SKM-1 treated with dmso at 0.1 percent for 144 hours (cell line): Measurements from ENCODE around the gene CHDH.

Source experiments
- DNase-seq: peaks from one replicate; lab custom pipeline; 2025; ENCODE audit not compliant: unreplicated experiment; lab: John Stamatoyannopoulos, UW

Gene CHDH

DNA sequence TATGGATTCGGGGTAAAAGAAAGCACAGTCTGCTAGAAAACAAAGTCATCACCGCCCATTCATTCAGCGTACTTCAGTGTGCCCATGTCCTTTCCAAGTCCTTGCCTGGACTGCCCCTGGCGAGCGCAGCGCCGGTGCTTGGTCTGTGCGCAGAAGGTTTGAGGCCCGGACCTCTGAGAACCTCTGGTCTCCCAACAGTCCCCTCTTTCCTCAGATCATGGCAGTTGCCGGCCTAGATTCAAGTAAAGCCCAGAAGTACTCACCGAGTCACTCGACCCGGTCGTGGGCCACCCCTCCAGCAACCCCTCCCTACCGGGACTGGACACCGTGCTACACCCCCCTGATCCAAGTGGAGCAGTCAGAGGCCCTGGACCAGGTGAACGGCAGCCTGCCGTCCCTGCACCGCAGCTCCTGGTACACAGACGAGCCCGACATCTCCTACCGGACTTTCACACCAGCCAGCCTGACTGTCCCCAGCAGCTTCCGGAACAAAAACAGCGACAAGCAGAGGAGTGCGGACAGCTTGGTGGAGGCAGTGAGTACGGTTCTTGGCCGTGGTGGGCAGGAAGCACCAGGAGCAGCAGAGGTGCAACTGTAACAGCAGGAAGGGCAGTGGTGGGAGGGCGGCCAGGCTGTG, 36.3 kb downstream of the CHDH start:
- no peak for DNase-seq

DNA sequence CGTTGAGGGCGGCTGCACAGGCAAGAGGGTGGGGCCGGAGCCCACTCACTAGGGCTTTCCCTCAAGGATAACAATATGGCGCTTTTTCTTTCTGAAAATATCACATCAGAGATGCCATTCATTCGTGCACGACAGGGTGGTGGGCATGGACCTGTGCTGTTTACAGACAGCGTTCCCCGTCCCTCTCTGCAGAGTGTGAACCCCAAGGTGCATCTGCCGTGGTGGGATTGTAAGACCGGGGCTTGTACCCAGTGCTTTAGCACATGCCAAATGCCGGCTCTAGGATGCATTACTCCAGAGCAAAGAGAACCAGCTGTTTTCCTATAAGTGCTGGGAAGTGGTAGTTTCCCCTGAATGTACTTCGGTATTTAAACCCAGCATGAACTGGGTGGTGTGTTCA, 37.0 kb downstream of the CHDH start:
- DNase-seq, result no peak

DNA sequence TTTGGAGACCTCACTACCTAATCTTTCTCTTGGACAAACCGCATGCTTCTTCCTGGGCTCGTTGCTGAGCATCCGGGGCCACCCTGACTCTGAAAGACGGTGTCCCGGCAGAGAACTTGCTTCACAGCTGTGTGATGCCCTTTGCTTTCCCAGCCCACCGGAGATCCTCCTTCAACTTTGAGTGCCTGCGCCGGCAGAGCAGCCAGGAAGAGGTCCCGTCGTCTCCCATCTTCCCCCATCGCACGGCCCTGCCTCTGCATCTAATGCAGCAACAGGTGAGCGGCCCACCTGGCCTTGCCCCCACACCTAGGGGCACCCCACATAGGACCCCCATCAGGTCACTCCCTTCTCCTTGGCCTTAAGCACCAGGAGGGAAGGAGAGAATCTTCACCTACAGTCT, 37.7 kb downstream of the CHDH start:
- DNase-seq, result no peak

DNA sequence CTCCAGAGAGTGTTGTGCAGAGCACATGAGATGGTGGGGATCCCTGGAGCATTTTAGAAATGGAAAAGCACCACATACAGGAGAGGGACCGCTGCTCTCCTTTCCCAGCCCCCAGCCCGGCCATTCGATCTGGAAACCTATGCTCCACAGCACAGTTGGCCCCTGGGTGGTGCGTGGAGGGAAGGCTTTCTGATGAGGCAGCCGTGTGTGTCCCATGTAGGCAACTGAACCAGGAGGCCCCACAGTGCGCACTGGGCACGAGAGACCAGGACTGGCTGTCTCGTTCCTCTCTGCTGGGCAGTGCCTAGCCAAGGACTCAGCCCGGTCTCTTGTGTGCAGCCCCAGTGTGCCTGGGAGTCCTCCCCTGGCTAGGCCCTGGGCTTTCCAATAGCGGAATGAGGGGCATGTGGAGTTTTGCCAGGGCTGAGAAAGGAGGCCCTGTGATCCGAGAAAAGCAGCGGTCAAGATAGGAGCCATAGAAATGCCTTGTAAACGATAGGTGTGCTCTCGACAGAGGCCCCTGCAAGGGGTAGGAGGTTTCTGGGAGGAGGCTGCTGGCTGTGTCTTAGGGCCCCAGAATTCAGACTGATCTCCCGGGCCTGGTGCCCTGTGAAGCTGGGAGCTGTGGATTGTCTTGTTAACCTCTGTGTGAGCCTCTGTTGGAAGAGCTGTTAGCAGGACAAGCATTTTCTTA, 39.0 kb downstream of the CHDH start:
- DNase-seq, result no peak

DNA sequence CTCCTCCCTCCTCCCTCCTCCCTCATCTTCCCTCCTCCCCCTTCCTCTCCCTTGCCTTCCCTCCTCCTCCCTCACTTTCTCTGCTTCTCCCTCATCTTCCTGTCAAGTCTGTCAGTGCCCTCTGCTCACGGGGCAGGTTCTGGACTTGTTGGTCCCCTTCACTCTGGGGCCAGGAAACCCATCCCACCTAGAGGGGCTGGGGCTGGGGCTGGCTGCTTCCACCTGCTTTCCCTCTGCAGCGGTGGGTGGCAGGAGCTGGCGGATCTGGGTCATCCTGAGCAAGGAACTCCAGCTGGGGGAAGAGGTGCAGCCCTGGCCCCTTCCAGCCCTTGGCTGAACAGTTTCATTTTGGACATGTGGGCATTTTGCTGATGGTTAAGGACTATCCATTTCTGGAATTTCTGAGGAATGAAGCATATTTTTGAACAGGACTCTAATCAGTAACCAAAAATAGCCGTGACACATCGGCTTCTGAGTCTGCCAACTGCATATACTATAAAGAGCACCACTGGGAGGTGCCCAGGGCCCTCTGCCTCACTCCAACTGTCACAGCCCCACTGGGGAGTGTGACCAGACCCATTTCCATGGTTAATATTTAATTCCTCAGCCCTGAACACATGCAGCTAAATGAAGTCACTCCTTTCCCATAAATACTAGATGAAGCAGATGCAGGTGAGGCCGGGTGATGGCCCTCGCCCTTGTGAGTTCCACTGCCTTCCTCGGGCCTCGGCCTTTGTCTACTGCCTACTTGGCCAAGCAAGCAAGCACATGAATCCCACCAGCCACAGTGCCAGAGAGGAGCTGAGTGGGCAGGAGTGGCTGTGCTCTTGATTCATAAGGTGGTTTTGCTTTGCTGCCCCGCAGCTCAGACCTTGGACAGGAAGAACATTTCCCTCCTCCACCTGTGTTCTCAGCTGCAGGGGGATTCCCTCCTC, 39.8 kb downstream of the CHDH start:
- DNase-seq, result no peak

DNA sequence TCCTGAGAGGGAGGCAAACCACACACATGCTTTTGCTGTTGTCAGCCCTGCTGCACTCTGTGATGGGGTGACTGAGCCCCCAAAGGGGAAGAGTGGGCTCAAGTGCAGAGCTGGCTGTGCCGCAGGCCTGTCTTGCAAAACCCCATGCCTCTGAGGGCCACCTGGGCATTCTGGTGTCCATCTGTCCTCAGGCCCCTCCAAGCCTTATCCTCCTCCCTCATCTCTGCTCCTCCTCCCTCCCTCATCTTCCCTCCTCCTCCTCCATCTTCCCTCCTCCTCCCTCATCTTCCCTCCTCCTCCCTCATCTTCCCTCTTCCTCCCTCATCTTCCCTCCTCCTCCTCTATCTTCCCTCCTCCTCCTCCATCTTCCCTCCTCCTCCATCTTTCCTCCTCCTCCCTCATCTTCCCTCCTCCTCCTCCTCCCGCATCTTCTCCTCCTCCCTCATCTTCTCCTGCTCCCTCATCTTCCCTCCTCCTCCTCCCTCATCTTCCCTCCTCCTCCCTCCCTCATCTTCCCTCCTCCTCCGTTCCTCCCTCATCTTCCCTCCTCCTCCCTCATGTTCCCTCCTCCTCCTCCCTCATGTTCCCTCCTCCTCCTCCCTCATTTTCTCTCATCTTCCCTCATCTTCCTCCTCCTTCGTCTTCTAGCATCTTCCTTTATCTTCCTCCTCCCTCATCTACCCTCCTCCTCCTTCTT, 40.6 kb downstream of the CHDH start:
- DNase-seq, result no peak

DNA sequence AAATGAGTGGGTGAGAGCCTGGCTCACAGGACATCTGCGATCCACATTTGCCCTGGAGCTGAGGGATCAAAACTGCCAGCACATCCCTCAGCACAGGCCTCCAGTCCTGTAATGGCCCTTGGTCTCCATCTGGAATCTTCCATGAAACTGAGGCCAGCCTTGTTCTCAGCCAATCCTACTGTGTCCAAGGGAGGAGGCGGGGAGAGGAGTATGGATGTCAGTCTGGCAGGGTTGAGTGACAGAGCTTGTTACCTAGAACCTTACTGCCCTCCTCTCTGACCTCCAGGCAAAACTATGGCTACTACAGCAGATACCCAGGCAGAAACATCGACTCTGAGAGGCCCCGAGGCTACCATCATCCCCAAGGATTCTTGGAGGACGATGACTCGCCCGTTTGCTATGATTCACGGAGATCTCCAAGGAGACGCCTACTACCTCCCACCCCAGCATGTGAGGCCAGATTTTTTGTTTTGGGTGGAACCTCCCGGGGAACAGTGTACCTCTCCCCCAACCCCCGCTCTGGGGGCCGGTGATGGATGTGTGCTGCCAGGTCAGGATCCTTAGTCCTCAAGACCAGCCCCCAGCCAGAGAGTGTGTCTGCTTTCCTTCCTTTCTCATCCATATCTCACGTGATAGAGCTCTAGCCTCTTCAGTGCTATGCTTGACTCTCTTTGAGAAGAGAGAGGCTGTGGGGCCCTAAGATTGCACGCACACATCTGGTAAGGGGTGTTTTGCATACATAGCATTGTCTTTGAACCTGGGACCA, 41.3 kb downstream of the CHDH start:
- DNase-seq, result no peak

DNA sequence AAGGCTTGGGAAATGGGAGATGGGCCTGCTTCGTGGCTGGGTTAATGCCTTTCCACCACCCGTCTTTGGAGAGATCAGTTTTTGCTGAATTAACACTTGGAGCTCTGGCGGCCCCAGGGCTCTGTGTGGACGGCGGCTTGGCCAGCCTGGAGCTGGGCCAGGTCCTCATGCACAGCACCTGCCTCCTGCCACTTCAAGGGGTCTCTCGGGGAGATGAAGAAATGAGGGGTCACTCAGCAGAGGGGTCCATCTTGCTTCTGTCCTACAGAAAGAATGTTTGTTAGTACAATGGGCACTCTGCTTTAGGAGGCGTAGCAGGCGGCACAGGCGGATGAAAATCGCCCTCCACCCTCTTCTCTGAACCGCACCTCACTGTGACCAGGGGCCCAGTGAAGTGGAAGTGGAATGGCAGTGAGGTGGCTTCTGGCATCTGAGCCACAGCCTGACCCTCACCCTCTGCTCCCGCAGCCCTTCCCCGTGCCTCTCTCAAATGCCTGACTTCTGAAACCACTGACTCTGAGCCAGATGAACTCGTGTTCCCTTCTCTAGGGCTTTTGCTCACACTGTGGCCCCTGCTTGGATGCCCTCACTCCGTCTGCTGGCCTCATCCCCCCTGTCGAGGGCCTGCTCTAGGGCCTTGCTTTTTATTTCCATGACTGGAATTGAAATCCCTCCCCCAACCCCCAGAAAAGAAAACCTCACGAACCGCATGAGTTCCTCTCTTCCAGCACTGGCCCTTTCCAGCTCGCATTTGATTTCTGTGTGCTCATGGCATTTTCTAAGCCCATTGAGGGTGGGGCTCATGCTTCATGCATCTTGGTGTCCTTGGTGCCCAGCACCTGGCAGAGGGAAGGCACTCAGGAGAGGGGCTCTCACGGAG, 42.2 kb downstream of the CHDH start:
- DNase-seq, result no peak

DNA sequence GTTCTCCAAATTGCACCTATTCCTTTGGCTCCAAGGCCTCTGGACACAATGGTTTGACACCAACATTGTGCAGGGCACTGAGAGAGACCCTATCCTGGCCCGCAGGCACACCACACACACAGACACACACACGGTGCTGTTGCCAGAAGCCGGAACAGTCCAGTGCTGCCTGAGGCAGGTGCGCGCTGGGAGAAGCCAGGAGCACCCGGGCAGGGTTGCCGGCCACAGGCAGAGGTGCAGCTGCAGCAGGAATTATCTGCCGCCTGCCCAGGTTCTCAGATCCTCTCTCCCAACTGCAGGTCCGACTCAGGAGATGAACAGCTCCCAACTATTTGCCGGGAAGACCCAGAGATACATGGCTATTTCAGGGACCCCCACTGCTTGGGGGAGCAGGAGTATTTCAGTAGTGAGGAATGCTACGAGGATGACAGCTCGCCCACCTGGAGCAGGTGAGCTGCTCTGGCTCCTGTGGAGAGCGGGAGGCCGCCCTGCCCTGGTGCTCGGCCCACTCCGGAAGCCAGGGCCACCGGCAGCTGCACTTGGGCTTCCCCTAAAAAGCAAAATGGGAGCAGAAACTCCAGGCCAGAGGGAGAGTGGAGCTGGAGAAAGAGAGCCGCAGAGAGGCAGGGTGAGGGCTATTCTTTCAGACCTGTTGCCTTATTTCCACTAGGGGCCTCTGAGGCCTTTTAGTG, 42.9 kb downstream of the CHDH start:
- no peak for DNase-seq

DNA sequence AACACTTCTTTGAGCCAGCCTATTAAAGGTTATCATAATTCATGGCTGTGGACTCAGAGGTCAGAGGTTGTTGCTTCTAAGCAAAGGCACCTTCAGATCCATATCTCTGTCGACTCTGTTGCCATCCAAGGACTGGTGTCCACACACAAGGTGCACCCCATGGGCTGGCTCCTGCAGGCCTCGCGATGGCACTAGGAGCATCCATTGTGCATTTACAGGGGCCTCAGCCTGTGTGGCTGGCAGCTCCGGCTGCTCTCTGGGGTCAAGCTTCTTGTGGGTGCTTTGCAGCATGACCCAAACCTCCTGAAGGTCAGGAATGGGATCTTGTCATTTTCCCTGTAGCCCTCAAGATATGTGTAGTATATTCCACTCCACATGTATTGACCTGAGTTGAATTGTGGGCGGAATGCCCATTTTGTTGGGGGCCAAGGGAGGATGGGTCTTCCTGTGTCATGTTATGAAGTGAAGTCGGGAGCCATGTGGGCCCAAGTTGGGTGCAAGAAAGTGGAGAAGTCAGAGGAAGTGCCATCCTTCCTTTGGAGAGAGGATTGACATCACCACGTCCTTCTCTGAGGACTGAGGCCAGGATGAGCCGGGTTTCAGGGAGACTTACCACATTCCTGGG, 43.9 kb downstream of the CHDH start:
- no peak for DNase-seq

DNA sequence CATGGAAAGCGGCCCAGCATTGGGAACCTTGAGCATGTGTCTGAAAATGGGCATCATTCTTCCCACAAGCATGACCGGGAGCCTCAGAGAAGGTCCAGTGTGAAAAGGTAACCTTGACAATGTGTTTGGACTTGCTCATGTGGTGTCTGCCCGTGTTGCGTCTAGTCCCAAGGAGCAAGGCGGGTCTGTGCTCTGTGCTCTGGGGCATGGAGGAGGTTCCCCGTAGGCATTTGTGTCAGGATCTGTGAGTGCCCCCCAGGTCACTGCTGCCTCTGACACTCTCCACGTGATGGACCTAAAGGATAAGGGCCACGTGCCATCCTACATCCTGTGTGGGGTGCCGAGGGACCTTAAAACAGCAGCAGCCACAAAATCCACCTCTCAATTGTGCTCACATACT, 44.9 kb downstream of the CHDH start:
- DNase-seq, result no peak

DNA sequence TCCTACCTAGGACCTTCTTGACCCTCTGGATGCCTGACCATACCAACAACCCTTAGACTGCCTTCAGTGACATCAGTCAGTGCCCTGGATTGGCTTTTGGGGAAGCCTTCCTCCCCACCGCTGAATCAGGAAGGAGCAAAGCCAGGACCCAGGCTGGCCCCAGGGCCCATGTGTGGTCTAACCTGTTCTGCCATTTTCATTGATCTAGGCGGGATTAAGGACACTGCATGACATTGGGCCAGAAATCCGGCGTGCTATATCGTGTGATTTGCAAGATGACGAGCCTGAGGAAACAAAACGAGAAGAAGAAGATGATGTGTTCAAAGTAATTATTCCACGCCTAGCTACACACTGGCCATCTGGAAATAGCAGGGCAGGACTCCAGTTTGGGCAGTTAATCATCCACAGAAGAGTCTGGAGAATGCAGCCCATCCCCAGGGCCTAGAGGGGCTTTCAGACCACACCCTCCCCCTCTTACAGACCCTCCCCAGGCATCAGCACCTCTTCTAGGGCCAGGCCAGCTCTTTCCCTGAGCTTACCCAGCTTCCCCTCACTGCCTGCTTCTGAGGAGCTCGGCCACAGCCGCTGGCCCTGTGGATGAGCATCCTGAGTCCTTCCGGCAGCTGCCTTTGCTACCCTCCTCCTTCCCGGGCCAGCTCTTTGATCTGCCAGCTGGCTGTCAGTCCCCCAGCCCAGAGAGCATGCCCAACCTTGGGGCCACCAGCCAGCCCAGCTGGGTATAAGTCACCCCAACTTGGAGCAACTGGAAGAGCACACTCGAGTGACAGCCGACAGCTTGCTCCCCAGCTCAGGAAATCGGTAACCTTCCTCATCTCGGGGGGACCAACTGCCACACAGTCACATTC, 45.9 kb downstream of the CHDH start:
- DNase-seq, result no peak

DNA sequence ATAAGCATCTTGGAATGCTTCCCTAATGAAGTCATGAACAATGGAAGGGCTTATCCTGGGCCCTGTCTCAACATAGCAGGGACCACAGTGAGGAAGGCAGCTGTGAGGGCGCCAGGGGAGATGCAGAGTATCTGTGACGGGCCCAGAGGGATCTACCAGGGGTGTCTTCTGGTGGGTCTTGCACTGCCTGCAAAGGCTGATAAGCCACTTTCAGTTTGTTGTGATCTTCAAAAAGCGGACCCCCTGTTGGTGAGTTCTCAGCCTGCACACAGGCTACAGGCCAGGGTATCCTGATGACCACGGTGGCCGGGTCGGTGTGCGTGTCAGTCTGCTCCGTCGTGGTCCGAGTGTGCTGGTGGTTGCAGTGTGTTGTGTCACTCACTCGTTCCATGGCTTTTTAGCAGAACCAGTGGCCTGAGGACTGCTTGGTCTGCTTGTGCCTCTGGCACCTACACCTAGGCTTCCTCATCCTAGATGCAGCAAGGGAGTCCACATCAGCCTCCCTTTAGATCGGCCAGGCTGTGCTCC, 46.8 kb downstream of the CHDH start:
- no peak for DNase-seq

DNA sequence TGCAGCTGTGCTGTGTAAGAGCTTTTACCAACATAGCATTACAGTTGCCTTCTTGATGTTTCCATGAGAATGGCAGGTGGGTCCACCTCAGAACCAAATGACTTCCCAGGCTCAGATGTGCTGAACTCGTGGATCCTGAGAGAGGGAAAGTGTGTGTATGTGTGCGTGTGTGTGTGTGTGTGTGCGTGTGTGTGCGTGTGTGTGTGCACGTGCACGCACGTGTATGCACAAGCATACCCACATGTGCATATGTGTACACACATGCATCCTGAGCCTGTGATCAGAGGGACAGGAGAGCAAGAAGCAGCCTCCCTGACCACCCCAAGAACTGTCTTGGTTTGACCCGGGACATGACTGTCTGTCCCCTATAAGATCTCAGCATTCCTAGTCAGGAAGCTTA, 48.1 kb downstream of the CHDH start:
- no peak for DNase-seq

DNA sequence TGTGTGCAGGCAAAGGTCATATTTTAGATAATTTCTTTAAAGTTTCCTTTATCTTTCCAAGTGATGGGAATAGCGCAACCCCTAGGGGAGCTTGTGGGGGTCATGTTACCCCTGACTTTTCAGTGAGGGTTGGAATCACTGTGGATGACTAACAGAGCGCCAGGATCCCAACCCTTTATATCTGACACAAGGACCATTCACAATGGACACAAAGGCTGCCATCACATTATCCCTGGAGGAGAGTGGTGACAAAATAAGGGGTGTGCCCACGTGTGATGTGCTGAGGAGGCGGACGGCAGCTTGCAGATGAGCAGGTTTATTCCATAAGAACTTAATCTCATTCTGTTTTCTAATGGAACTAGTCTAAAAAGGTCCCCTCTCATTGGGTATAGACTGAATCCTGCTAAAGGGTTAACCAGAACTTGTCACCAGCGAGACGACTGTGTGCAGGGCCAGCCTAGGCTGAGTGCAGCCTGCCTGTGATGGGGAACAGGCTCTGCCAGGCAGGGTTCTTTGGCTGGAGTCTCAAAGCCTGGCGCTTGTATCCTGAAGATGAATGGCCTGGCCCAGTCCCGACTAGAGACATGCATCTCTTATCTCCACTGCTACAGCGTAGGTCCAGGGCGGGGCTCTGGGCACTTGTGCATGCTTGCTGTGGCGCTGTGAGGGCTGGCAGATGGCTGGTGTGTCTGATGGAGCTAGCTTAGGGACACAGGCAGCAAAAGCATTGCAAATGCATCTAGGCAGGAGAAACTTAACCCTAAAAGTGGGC, 50.2 kb downstream of the CHDH start:
- DNase-seq, result no peak

DNA sequence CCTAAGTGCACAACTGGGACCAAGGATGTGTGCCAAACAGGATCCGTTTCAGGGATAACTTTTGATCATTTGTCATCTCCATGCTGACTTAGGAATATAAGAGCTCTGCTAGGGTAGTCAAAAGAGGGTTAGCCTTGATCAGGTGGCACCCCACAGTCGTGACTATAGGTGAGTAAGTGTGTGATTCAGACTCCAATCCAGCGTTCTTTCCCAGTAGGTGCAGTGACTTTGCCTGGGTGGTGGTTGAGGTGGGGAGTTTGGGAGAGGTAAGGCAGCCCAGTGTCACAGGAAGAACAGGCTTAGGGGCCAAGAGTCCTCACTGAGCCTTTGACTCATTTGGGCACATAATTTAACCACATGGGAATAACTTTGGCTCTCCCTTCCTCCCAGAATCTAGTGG, 51.0 kb downstream of the CHDH start:
- no peak for DNase-seq

DNA sequence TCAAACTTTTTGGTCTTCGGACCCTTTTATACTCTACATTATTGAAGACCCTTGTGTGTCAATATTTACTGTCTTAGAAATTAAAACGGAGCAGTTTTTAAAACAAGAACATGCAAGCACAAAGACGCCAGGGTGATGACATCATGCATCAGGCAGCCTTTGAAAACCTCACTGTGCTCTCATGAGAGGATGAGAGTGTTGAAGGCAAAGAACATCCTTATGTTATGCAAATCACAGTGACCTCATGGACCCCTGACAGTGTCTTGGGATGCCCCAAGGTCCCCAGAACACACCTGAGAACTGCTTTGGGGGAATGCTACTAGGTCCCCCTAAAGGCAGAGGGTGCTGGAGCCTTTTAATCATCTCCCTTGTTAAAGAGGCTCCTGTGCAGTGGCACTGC, 51.6 kb downstream of the CHDH start:
- no peak for DNase-seq
